ENCODE results near the gene RASD2.

Gene RASD2

DNA sequence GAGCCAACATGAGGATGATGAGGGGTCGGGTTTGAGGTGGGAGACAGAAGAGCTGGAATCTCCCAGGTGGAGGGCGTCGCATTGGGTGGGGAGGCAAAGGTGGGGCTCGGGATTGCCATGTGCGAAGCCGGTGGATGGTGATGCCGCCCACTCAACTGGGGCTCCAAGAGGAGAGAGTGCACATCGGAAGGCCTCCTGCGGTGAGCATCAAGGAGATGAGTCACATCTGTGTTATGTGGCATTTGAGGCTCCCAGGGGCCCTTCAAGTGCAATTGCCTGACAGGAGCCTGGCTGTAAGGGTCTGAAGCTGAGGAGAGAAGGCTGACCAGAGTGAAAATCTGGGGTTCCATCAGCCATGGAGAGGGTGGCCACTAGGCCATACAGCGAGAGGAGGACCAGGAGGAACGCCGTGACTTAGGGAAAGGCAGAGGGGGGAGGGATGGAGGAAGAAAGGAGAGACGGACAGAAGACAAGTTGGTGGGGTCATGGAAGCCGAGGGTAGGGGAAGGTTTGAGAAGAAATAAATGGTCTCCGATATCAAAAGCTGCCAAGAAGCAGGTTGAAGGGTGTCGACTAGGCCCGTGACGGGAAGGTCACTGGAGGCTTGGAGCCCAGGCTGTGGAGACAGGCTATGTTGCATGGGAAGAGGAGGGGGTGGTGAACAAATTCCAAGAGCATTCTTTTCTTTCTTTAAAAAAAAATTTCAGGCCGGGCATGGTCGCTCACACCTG lies 21.3 kb downstream of the RASD2 start:
- DNase-seq = no peak

DNA sequence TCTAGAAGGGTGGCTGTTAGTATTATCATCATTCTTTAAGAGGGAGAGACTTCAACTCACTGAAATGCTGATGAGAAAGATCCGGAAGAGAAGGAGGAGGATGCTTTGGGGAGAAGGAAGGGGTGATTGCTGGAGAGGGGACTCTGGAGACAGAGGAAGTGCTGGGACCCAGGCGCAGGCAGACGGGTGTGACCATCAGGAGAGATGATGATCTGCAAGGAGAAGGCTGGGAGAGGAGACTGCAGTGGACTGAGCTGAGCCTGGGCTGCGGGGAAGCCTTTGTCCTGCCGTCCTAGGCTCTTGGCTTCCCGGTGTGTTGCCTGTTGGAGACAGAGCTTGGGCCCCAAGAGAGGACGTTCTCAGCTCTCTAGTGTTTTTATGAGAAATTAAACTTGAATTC lies 22.6 kb downstream of the RASD2 start:
- no peak for DNase-seq

DNA sequence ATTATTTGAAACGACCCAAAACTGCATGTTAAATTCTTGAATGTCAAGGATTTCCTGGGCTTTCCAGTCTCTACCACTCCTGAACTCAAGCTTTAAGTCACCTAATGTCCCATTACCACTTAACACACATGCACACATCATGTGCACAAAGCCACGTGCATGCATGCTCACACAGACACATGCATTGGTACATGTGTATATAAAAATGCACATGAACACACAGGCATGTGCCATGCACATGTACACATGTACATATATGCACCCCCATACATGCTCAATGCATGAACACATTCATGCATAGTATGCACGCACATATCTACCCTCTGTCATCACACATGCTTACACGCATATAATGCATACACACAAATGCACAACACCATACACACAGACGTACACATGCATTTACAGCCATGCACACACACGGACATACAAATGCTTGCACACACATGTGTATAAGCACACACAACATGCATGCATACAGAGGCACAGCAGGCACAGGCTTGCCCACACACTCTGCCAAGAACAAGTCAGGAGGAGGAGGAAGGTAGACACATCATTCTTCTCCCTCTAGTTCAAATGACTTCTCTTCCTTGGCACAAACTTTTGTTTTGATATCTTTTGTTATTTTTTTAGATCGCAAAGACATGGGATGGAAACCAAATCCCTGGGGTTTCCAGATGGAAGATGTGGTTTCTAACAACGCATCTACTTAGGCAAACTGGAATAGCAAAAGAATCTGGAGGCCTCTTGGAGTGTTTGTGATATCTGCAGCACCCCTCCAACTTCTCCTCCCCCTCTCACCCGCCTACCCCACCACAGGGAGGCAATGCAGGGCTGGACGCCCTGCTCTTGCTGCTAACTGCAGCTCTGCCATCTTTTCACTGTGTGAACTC lies 24.6 kb downstream of the RASD2 start:
- DNase-seq = no peak

DNA sequence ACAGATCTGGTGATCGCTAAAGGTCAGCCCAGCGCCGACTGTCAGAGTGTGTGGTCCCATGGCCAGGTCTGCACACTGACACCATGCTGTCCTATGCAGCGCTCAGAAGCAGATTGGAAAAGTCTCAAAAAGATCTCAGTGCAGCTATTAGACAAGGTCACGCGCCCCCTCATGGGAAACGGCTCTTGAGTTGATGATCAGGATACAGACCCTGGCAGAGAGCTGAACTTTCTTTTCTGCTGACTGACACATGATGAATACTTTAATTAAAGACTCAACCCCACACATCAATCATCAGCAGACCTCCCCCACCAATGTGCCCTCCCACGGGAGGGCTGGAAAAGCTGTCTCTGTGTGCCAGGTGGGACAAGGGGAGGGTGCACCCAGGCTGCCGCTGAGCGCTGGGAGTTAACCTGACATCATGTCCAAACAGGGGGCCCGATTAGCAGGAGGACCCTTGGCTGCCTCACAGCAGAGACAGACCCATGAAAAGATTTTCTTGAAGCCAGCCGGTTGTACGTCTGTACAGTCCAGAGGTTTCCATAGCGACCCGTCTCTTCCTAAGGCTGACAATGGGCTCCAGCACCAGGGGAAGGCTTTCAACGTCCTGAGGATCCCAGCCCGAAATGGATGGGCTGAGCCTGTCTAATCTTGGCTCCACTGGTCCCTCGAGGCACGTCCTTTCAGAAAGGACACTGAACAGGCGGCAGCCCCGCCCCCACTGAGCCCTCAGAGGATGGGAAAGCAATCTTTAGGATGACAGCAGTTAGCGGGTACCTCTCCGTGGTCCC lies 26.9 kb downstream of the RASD2 start:
- no peak for DNase-seq

DNA sequence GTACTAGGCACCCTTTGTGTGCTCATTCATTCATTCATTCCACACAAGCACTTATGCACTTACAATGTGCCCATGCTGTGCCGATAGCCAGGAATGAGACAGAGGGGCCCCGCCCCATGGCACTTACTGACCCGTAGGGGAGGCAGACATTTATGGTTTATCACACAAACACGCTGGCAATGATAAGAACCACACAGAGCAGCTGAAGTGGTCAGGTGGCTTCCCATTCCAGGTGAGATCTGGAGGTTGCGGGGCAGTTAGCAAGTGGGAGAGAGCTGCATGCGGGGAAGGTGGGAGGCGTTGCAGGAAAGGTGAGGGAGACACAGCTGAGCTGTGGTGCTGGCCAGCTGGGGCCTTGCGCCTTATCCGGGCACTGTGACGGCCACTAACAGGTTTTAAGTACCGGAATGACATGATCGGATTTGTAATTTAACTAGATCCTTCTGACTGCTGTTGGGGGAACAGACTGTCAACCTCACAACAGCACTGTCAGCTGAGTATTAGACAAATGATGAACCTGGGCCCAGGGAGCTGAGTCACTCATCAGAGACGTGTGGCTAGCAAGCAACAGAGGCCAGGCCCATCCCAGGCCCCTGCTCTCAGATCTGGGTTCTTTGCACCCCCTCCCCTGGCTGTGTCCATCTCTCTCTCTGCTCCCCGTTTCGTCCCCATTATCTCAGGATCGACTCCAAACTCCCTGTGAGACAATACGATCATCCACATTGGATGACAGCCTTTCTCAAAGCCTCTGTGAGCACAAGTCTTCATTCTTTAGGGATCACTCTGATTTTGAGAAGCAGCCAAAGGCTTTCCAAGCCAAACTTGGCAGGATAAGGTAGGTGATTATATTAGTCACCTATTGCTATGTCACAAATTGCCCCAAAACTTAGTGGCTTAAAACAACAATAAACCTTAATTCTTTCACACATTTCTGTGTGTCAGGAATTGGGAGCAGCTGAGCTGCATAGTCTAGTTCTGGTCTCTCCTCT lies 28.4 kb downstream of the RASD2 start:
- no peak for DNase-seq

DNA sequence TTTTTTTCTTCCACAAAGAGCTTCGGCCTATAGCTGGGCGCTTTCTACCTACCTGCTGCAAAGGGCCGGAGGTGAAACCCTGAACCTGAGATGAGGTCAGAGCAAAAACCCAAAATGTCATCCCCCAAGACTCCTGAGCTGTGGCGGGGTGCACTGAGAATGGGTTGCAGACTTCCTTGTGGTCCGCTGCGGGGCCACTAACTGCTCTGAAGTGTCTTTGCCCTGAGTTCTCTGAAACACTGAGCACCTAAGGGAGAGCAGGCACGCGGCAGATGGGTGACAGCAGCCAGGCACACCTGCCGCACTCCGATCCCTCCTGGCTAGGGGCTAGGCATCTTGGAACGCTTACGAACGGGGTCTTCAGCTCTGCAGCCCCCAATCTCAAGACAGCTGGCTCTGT lies 29.3 kb downstream of the RASD2 start:
- DNase-seq = no peak

DNA sequence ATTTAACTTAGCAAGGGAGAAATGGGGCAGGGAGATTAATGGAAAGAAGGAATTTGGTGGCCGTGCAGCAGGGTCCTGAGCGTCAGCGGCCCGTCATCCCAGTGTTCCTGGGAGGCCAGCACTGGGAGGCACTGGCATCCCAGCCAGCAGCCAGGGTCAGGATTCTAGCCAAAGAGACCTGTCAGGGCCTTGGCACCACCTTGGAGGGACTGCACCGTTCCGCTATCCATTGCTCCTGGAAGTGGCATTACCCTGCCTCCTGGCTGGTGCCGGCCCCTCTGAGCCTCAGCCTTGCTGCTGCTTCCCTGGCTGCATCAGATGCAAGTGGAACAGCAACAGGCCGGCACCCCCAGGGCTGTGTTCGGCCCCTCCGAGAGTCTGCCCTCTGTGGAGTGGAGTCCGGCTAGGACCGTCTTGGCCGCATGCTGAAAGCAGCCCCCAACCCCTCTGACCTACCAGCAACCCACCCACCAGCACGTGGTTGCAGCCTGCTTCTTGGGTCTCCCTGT lies 30.1 kb downstream of the RASD2 start:
- DNase-seq = no peak

DNA sequence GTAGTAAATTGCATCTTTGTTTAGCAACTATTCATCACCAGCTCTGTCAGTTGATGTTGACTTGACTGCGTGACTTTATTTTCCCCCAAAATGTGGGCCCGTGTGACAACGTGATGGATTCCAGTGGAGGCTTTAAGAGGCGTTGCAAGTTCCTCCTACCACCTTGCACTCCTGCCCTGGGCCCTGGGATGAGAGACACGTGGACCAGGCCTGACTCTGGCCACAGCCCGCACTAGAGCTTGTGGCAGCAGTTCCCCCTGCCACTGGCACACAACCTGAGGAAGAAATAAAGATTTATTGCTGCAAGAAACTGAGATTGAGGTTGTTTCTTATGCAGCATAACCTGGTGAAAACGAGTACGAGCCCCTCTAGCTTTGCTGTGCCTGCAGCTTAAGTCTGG lies 31.9 kb downstream of the RASD2 start:
- no peak for DNase-seq

DNA sequence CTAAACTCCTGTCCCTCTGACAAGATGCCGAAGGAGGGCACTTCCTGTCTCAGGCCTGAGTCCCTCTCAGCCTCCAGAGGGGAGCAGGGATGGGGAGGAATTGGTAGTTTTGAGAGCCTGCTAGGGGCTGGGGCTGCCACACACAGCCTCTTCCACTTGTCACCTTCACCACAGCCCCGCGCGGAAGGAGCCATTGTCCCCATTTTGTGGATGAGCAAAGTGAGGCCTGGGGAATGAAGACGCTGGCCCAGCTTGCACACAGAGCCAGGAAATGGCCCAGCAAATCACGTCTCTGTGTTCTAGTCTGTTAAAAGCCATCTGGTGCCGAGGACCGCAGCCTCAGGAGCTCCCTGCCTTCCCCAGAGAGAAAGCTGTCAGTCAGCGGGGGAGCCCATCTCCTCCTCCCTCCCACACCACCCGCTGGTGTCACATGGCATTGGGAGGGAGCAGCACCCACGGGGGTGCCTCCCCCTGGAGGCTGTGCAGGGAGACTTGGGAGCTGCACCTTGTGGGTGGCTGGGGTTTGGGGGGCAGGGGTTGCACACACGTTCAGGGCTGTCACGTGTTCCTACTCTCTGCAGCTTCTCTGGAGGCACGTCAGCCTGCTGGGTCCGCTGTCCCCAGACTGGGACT lies 34.6 kb downstream of the RASD2 start:
- no peak for DNase-seq

DNA sequence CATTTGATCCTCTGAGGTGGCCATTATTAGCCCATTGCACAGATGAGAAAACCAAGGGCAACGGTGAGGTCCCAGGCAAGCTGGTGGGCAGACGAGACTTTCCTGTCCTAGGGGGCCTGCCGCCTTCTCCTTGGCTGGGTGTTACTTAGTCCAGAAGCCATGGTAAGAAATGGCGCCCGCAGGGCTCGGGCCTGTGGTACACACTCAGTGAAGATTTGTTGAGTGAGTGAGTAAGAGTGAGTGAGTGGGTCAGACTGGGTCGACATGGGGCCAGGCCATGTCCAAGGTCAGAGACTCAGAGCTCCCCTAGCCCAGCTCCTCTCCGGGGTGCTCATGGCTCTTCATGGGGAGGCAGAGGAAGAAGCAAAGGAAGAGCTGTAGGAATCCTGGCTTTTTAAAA lies 36.0 kb downstream of the RASD2 start:
- no peak for DNase-seq

DNA sequence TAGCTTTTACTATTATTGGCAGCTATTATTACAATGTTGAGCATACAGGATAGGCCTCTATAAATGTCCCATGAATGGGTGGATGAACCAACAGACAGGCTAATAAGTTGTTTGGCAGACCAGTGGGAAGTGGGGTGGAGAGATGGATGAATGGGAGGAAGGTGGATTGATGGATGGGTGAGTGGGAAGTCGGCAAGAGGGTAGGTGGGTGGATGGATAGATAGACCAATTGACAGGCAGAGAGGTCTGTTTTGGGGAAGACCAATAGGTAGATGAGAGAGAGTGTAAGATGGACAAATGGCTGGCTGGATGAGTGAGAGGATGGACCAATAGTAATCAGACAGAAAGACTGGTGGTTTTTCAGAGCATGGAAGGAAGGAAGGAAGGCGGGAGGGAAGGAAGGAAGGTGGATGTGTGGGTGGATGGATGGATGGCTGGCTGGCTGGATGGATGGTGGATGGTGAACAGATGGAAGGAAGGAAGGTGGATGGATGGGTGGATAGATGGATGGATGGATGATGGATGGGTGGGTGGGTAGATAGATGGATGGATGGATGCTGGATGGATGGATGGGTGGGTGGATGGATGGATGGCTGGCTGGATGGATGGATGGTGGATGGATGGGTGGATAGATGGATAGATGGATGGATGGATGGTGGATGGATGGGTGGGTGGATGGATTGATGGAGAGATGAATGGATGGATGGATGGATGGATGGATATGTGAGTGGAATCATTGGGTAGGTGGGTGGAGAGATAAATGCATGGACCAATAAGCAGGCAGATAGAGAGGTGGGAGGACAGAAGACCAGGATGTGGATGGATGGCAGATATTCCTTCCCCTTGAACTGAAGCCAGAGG lies 37.4 kb downstream of the RASD2 start:
- DNase-seq = no peak

DNA sequence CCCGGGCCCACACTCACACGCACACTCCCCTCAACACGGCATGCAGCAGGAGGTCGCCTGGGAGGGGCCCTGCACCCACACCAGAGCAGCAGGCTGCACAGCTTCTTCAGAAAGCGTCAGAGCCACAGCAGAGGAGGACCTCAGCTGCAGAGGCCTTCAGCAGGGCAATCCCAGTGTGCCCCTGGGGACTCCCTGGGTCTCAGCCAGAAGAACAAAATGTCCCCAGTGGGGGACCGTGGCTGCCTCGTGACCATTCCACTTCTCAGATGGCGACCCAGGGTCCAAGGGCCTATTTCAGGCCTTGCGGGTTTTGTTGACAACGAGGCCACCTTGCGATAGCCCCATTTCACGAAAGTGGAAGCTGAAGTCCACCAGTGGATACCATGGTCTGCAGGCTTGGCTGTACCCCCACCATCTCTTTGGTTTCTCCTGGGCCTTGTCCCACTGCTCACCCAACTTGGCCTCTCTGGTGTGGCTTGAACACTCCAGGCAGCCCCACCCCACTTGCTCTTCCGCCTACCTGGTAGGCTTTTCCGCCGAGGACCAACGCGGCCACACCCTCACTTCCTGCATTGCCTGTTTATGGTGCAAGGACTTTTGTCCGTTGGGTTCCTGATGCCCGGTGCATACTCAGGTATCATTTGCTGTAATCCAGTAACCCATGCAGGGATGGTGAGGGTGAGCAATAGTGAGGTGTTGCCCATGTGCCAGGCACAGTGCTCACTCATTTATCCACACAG lies 38.4 kb downstream of the RASD2 start:
- no peak for DNase-seq

DNA sequence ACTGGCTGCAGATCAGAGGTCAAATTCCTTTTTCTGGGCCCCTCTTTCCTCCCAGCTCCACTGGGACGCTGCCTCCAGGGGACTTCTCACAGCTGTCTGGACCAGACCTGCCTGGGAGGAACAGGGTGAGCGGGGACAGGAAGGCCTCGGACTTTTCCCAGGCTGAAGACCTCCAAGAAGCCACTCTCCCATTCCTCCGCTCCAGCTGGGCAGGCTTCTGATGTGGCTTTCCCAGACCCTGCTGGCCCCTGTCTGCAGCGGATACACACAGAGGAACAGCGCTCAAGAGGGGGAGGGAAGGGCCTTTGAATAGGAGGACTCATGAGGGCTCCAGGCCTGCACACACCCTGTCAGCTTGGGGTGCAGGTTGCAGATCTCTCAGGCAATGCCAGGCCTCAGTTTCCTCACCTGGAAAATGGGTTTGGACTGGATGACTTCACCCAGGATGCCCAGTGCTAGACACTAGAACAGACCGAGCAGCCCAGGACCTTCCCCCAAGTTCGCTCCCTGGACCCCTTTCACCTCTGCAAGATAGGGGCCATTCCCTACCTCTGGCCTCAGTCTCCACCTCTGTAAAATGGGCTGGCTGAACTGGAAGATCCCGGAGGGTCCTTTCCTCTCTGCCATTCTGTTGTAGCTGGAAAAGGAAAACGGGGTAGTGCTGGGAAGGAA lies 39.9 kb downstream of the RASD2 start:
- no peak for DNase-seq

DNA sequence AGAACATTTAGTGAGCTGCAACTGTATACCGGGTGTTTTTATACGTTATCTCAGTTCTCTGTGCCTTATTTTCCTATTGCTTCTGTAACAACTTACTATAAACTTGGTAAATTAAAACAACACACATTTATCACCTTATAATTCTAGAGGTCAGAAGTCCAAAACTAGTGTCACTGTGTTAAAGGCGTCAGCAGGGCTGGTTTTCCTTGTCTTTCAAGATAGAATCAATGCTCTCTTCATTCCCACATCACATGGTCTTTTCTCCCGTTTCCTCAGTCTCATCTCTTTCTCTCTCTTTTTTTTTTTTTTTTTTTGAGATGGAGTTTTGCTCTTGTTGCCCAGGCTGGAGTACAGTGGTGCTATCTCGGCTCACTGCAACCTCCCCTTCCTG lies 40.4 kb downstream of the RASD2 start:
- no peak for DNase-seq

DNA sequence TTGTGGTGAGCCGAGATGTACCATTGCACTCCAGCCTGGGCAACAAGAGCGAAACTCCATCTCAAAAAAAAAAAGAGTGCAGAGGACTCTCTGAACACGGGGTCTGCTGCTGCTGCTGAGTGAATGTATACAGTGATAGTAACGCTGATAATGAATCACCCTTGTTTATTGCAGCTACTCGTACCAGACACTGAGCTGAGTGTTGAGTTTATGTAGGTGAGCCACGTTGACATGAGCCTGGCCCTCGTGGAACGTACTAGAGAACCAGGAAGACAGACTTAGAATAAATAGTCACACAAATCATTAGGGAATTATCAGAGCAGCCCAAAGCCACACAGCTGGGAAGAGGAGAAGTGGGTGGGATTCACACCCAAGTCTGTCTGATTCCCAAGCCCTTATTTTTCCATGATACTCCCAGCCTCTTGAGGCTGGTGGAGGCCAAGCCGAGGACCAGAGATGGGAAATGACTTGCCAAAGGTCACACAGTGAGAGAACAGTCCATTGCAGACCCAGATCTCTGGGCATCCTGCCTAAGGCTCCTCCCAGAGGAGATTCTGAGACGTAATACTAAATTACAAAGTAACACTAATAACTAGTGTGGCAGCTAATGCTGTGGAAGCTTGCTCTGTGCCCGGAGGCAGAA lies 41.7 kb downstream of the RASD2 start:
- DNase-seq = no peak

DNA sequence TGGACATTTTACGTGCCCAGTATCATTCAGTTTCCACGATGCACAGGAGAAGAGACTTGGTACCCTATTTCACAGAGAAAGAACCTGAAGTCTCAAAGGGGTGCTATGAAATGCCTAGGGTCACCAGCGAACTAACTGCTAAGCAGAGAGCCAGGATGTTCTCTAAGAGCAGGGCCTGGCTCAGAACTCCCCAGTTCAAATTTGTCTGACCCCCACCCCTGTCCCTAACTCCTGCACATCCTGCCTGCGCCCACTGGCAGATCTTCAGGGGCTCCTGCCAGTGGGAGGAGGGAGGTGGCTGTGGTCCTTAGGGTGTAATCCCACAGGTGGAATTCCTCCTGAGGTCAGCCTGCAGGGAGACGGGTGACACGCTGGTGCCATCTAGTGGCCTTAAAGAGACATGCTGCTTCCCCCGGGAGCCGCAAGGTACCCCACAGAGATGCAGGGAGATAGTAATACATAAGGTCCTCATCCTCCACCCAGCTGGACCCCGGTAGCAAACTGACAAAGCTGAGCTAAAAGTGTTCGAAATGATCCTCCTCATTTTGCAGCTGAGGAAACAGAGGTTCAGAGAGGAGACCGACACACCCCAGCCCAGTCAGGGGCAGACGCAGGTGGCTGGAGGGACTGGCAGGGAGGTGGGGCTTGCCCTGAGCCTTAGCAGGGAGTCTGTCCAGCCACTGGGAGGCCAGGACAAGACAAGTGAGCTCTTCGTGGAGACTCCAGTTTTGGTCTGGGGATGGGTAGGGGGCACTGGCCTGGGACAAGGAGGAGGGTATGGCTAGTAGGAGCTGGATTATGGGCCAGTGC lies 42.4 kb downstream of the RASD2 start:
- DNase-seq = peak; percentile 53 to 61

DNA sequence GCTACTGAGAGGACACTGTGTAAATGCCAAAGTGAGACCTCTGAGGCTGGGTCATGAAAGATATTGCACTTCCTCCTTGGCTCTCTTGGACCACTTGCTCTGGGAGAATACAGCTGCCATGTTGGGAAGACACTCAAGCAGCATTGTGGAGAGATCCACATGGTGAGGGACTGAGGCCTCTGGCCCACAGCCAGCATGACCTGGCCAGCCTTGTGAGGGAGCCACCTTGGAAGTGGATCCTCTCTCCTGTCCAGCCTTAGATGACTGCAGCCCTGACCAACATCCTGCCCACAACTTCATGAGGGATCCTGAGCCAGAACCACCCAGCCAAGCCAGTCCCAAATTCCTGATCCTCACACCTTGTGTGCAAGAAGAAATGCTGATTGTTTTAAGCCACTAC lies 46.1 kb downstream of the RASD2 start:
- DNase-seq = no peak

DNA sequence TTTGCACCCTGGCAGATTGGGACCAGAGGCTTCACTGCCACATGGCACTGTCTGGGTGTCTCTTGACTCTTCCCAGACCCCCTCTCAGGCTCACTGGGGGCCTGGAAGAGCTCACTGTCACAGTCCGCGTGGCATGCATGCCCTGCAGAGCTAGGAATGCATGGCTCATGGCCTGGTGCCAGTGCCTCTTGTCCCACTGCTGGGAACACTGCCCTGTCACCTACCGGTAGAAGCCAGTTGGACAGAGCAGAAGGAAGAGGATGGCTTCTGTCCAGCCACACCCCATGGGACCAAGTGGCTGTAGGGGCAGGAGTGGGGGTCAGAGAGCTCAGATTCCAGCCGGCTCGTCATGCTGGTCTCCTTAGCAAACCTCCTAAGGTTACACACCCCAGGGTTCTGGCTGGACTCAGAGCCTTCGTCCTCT lies 46.8 kb downstream of the RASD2 start:
- no peak for DNase-seq

All from CD4-positive, alpha-beta T cell treated with Interleukin-4 for 1 hour (primary cell).